GM12892 (cell line): ENCODE results near the gene DLX3.

Experiments used
- POLR2A ChIP-seq: IDR thresholded peaks from 2 replicates; pipeline ENCODE4 v1.6.1; 2011; ENCODE audit warnings: low read depth, low read length, control low read depth
- POLR2AphosphoS5 ChIP-seq: IDR thresholded peaks from 2 replicates; pipeline ENCODE4 v1.6.1; 2011; ENCODE audit warnings: low read depth, low read length, control low read depth
- TAF1 ChIP-seq: IDR thresholded peaks from 2 replicates; pipeline ENCODE4 v1.6.1; 2011; ENCODE audit warnings: low read depth, mild to moderate bottlenecking, control low read depth, low read length, borderline replicate concordance

GRCh38 chr17:49992933-49993422 lies 2.0 kb downstream of the DLX3 start:
- TF ChIP-seq POLR2A: no peak
- no peak for TF ChIP-seq TAF1
- TF ChIP-seq POLR2AphosphoS5: no peak
